GM18505 (cell line): Measurements from ENCODE around the gene DERL3.

Experiments used
- ATAC-seq: cut with Tn5 transposase; IDR thresholded peaks from one replicate; pipeline ENCODE4 v1.9.1; 2021; ENCODE audit not compliant: unreplicated experiment
- POLR2A ChIP-seq: IDR thresholded peaks from 4 replicates; pipeline ENCODE4 v1.6.1; 2011; ENCODE audit warnings: borderline replicate concordance; ENCODE audit not compliant: insufficient read depth, insufficient read length; ENCODE audit errors: extremely low read depth

Gene DERL3

GRCh38 chr22:23818541-23818940, 20.3 kb downstream of the DERL3 start:
- TF ChIP-seq POLR2A, result no peak
- ATAC-seq, result no peak

- ATAC-seq, result no peak
- TF ChIP-seq POLR2A, result no peak
These were observed 21.7 kb downstream of the DERL3 start for GRCh38 chr22:23817146-23817545.

GRCh38 chr22:23816156-23816976, 22.4 kb downstream of the DERL3 start:
- no peak for ATAC-seq
- no peak for TF ChIP-seq POLR2A

GRCh38 chr22:23815541-23816155, 23.2 kb downstream of the DERL3 start:
- no peak for TF ChIP-seq POLR2A
- no peak for ATAC-seq

- ATAC-seq, result no peak
- TF ChIP-seq POLR2A, result no peak
These were observed 26.4 kb downstream of the DERL3 start for GRCh38 chr22:23812378-23812777.

GRCh38 chr22:23806837-23807236, 32.0 kb downstream of the DERL3 start:
- ATAC-seq, result no peak
- no peak for TF ChIP-seq POLR2A

GRCh38 chr22:23804781-23805291, 34.0 kb downstream of the DERL3 start:
- TF ChIP-seq POLR2A, result no peak
- no peak for ATAC-seq

- TF ChIP-seq POLR2A, result no peak
- ATAC-seq, result no peak
These were observed 35.6 kb downstream of the DERL3 start for GRCh38 chr22:23803001-23803819.

GRCh38 chr22:23801886-23802377, 36.9 kb downstream of the DERL3 start:
- TF ChIP-seq POLR2A, result no peak
- ATAC-seq, result no peak

GRCh38 chr22:23801238-23801821, 37.5 kb downstream of the DERL3 start:
- TF ChIP-seq POLR2A, result peak; percentile 6
- no peak for ATAC-seq

GRCh38 chr22:23800297-23801237, 38.2 kb downstream of the DERL3 start:
- ATAC-seq, result peak; percentile 58
- peak; percentile 33 for TF ChIP-seq POLR2A

- no peak for ATAC-seq
- TF ChIP-seq POLR2A, result no peak
These were observed 42.3 kb downstream of the DERL3 start for GRCh38 chr22:23796461-23796860.
